Stimulated activated CD8-positive, alpha-beta memory T cell treated with anti-CD3 and anti-CD28 coated beads, Interleukin-12 subunit alpha, Interleukin-12 subunit beta, amount 100 ng/mL, for 4 hours (primary cell): ENCODE data around the gene SAMD9L.

Experiments
- DNase-seq: peaks from one replicate; pipeline ENCODE4 v3.0.0-alpha.2; 2020; ENCODE audit warnings: low read depth

The SAMD9L gene

GRCh38 chr7:93148144-93148543 lies at the start of gene SAMD9L:
Gene SAMD9L, minus strand, starts transcription at chr7:93148385. Its CDS starts 12,414 bp downstream, at chr7:93135971.
- DNase-seq, result no peak

DNA sequence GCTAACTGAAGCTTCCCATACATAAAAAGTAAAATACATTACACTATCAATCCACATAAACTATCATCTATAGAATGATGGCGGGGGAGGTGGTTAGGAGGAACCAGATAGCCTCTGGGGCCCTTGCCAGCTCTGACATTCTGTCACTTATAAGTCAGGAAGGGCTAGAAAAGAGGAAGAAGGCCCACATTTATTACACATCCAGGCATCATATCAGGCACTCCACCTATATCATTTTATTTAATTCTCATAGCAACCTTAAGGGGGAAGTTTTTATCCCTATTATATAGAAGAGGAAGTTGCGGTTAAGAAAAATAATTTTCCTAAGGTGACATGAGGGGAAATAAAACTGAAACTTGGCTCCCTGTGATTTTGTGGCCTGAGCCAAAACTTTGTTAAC lies 48.2 kb upstream of the SAMD9L start:
- no peak for DNase-seq

DNA sequence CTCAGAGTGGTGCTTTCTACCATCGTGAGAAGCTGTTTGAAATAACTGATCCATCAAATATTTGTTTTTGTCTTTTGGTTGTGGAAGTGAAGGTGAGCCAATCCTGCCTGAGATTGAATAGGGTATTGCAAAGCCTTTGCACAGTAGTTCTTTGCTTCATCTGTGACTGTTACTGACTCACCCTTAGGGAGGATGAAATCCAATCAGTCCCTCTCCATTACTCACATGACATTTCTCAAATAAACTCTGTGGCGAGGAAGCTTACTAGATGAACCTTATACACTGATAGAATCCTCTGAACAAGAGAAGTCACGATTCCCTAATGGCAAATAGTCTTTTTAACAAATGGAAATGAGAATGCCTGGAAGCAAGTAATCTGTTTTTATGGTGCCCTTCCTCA lies 46.2 kb upstream of the SAMD9L start:
- no peak for DNase-seq

GRCh38 chr7:93188870-93189634 lies 40.9 kb upstream of the SAMD9L start:
- no peak for DNase-seq

DNA sequence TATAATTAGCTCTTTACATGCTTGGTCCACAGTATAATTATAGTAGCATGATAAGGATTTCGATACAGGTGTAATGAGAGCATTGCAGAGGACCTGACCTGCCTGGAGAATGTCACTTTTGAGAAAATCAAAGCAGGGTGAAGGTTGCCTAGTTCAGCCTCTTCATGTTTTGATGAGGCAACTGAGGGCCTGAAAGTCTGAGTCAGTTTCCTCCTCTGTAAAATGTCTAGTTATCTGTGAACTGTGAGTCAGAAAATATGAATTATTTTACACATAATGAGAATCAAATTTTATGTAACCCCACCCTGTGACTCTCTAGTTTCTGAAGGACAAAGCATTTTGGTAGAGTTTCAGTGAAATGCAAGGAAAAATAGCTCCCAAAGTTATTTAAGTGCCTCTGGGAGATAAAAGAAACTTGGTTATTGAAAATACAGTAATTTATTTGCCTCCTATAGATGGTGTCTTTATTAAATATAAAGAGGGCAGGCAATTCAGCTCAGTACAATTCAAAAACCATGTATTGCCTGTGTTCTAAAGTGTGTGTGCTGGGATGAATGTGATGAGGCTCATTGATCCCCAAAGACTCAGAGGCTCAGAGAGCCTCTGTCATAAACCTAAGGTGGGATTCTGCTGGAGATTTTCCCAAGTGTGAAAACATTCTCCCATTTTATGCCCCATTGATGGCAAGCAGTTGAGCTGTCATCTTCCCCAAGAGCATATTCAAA lies 37.3 kb upstream of the SAMD9L start:
- DNase-seq, result no peak

DNA sequence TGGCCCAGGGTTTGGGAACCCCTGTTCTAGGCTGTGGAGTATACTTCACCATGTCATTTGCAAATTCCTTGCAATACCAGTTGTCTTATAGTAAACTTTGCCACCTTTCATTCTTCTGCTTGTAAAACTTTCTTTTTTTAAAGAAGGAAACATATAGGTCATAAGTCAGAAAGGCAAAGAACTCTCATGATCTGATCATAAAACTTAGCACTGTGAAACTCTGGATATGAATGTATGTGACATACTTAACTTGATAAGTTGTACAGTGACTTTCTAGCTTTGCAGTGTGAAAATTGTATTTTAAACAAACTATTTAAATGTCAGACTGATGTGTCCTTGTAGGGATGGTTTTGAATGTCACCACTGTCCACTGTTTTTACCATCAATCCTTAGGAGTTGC lies 31.0 kb upstream of the SAMD9L start:
- DNase-seq, result no peak

DNA sequence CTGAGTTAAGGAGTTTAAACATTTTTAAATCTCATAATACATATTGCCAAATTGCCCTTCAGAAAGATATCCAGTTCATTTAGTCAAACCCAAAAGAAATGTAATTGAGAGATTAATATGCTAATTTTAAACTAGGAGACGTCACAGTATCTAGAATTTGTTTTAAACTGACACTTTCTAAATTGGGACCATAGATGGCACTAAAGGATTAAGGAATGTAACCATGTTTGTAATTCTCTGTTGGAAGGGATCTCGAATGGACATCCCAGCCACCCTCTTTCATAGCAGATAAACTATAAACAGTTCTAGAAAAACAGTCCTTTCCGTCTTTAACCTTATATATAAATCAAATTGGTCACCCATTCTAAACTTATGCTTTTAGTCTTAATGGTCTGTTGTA lies 30.0 kb upstream of the SAMD9L start:
- DNase-seq, result no peak

DNA sequence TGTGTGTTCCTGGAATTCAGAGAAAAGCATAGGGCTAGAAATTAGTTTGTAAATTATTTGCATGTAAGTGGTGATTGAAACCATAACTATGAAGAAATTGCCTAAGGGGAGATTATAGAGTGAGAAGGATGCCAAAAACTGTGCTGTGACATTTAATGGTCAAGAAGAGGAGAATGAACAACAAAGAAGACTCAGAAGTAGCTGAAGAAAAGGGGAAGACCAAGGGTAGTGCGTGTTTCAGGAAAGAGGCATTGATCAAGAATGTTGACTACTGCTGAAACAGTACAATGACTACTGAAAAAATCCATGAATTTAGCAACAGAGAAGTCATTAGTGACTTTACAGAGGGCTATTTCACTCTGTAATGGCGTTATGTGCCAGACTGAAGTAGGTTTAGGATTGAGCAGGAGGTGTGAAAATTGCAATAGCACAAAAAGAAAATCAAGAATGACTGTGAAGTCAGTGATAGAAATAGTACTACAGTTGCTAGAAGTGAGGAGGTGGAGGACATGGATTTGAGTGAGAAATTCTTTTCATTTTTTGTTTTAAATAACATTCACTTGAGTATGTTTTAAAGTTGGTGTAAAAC lies 28.9 kb upstream of the SAMD9L start:
- no peak for DNase-seq

GRCh38 chr7:93175219-93175618 lies 27.0 kb upstream of the SAMD9L start:
- DNase-seq, result no peak

DNA sequence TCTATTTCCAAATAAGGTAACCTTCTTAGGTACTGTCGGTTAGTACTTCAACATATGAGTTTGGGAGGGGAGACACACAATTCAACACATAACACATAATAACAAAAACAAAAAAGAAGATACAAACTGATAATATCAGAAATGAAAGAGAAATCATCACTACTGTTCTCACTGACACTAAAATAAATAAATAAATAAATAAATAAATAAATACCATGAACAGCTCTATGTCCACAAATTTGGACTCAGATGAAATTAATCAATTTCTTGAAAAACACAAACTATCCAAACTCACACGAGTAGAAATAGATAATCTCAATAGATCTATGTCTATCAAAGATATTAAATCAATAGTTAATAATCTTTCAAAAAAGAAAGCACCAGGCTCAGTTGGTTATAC lies 24.5 kb upstream of the SAMD9L start:
- DNase-seq, result no peak

DNA sequence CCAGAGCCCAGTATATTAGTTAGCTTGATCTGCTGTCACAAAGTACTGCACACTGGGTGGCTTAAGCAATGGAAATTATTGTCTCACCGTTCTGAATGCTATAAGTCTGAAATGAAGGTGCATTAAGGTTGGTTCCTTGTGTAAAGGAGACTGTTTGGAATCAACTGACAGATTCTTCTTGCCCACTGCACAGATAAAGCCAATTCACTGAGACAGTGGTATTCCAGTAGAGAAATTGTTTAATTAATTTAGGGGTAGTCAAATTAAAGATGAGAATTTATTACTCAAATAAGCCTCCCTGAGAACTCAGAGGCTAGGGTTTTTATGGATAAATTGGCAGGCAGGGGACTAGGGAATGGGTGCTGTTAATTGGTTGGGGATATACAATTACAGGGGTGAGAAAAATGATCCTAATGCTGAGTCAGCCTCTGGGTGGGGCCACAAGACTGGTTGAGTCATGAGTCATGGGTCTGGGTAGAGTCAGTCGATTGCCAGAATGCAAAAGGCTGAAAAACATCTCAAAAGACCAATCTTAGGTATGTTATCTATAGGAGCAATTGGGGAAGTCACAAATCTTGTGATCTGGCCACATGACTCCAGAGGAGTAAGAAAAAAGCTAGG lies 23.5 kb upstream of the SAMD9L start:
- no peak for DNase-seq

GRCh38 chr7:93165447-93165846 lies 17.3 kb upstream of the SAMD9L start:
- no peak for DNase-seq

- DNase-seq, result no peak
Observed at GRCh38 chr7:93164766-93165165, 16.6 kb upstream of the SAMD9L start.

DNA sequence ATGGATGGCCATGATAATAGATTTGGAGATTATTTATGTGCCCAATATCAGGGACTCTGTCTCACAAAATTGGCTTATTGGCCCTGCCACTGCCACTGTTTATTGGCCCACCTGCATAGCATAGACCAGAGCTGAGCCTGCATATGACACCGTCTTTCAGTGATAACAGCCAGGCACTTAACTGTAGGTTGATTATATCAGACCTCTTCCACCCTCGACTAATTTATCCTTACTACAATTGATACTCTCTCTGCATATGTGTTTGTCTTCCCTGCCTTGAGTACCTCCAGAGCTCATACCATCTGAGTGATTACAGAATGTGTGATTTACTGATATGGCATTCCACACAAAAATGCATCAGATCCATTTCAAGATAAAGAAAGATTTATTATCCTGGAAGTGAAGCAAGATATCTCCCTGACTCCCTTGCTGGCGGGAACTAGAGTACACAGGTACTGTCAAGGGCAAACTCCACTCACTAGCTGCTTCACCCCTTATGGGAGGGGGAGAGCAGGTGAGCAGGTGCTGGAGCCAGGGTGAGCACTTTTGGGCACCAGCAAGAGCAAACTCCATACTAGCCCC lies 13.1 kb upstream of the SAMD9L start:
- DNase-seq, result no peak

DNA sequence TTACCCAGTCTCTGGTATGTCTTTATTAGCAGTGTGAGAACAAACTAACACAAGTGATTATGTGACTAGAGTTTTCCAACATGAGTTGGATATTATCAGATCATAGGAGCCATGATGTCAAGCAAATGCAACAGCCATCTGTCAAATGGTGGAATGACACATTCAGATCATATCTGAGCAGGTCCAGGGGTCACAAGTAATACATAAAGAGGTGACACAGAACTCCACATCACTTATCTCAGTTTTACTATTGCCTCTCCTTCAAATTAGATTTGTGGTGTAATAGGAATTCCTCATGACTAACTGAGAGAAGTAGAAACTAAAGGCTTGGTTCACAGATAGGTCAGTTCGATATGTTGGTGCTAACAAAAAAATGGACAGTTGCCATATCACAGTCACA lies 12.2 kb upstream of the SAMD9L start:
- no peak for DNase-seq

DNA sequence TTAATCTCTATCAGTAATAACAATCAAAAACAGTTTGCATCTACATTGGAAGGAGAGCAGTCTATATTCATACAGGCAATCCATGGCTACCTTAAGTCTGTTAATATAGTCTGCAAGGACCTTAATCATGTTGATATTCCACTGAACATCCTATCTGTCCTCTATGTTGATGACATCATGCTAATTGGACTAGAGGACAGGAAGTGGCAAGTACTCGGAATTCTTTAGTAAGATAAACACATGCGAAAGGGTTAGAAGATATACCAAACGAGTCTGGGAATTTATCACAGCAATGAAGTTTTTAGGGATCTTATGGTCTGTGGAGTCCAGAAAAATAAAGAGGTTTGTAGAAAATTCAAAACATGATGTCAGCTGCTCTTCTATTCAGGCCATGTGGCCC lies 11.3 kb upstream of the SAMD9L start:
- DNase-seq, result no peak

DNA sequence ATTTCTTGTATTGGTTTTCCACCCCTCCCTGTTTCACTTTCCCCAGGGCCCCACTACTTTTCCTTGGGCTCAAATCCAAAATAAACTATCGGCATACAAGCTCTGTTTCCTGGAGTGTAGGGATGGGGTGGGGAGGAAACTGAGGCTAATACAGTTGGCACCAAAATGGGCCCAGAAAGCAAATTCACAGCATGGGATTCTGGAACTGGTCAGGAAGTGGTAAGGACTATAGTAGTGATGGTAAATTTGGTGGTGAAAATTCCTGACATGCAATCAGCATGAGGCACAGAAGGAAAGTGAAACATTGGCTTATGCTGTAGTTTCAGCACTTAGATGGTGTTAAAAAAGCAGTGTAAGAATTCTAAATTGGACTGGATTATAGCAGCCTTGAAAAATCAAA lies 8.7 kb upstream of the SAMD9L start:
- DNase-seq, result no peak

DNA sequence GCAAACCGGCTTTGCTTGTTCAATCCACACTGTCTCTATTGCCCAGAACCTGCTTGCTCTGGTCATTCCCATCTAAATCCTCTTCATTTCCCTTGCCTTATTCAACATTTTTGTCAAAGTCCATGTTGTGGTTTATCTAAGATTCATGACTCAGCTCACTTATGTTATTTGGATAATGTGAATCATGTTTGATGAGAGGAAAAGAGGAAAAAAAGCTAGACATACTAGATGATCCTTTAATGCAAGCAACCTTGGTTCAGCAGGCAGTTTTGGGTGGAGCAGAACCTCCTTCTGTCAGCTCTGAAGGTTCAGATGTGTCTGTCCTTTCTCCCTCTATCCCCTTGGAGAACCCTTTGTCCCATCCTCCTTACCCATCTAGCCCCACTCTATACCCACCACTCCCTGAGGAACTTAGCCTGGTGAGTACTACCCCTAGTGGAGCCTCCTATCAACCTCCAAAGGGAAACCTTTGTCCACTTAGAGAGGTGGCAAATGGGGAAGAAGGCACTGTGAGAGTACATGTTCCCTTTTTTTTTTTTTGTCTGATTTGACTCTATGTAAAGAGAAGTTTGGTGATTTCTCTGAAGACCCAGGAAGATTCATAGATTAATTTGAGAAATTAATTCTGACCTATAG lies 2.1 kb upstream of the SAMD9L start:
- DNase-seq, result no peak

- no peak for DNase-seq
Observed at GRCh38 chr7:93148727-93149126, 542 bp upstream of the SAMD9L start.

- DNase-seq, result peak; percentile 8
Observed at GRCh38 chr7:93147363-93147762, 822 bp downstream of the SAMD9L start.

DNA sequence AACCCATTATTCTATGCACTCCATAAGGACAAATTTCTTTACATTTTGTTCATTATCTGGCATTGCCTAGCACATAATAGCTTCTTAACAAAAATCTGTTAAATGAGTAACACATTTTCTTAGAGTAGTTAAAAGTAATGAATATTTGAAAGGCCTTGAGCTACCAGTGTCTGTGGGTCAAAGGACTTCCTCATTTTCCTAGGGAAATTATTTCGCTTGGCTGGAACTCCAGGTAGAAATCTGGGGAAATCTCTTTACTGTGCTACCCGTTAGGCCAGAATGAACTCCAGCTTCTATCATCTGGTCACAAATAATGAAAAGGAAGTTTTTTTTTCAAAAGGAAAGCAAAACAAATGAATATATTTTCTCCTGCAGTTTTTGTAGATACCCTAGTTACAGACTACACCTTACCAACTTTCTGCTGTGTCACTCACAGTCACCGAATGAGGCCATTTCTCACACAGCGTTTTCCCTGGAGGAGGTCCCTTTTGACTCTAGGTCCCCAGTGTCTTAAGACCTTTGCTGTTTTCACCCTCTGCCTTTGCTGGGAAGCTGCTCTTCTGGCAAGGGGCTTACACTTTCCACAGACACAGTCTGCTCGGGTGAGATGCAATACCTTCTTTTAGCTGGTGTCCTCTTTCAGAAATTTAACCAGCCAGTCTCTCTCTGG lies 1.6 kb downstream of the SAMD9L start:
- DNase-seq, result no peak
